Spleen (tissue), 7 donors: ENCODE results near the gene JAG1.

Experiments used
- POLR2AphosphoS5 ChIP-seq, 3 donors: sonication (generic); formaldehyde crosslinking; IDR thresholded peaks; one replicate each; pipeline ENCODE4 v1.5.1; 2017; ENCODE audit warnings: antibody characterized with exemption in 3 of 3
- TF ChIP-seq, protein P1 (sequence below), 11 experiments: fragments of 200-600 bp in 7 of 11; fragments of 450-650 bp in 4 of 11; sonication (generic) in 4 of 11; IDR thresholded peaks in 8 of 11; conservative IDR thresholded peaks in 3 of 11; 1 replicate in 7 of 11; 2 replicates in 4 of 11; pipeline versions ENCODE4 v1.4.0 to v1.8.0; 2016 to 2021; ENCODE audit warnings: antibody characterized with exemption in 11 of 11, inconsistent platforms in 4 of 11, mild to moderate bottlenecking in 1 of 11
- donor health status: DM: no; HTN: no; CAD: no; lungs with moderate emphysema.
- donor health status: DM: no; HTN: no; CAD: no.
- donor health status: DM: no; HTN: no; CAD: no.

DNA sequence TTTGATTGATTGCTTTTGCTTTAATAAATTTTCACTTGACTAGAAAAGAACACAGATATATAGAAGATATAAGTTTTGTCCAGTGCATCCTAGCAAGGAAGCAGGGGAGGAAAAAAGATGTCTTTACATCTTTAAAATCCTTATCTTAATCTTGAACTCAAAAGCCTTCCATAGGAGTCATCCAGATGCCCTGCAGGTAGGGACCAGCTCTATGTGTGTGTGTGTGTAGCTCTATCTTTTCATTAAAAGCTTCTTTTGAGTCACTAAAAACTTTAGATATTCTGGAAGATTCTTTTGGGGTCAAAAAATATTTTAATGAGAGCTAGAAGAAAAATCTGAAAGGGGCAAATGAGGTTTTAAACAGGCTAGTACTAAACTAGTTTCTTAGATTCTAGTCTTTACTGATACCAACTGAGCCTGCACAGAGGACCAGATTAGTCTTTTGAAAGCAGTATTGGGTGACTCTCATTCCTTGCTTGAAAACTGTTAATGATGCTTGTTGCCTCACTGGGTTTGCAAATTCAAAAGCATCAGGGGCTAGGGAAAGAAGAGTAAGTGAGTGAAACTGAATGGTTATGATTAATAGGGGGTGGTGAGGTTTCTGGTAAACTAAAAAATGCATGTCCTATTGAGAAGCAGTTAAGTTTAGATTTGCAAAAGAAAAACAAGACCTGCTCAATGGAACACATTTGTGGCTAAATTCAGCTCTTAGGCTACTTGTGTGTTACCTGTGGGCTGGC, 40.6 kb upstream of the JAG1 start:
- TF ChIP-seq, protein P1, sequence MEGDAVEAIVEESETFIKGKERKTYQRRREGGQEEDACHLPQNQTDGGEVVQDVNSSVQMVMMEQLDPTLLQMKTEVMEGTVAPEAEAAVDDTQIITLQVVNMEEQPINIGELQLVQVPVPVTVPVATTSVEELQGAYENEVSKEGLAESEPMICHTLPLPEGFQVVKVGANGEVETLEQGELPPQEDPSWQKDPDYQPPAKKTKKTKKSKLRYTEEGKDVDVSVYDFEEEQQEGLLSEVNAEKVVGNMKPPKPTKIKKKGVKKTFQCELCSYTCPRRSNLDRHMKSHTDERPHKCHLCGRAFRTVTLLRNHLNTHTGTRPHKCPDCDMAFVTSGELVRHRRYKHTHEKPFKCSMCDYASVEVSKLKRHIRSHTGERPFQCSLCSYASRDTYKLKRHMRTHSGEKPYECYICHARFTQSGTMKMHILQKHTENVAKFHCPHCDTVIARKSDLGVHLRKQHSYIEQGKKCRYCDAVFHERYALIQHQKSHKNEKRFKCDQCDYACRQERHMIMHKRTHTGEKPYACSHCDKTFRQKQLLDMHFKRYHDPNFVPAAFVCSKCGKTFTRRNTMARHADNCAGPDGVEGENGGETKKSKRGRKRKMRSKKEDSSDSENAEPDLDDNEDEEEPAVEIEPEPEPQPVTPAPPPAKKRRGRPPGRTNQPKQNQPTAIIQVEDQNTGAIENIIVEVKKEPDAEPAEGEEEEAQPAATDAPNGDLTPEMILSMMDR (IDR thresholded peaks at IDR 0.05 in 8 of 11, conservative IDR thresholded peaks at IDR 0.05 in 3 of 11): no peak
- no peak for TF ChIP-seq POLR2AphosphoS5 (IDR thresholded peaks at IDR 0.05)
